G401 (cell line): ENCODE data around the gene NAP1L4. TPM values are rescaled to one million over a fixed set of nuclear protein-coding genes. Genes with fewer than 3 reads are reported as not detected.

Experiments used
- DNase-seq: peaks from one replicate; pipeline ENCODE4 v3.0.0-alpha.2; 2015; ENCODE audit warnings: low spot score
- in situ Hi-C: cut with HindIII; loops from 2 replicates; pipeline ENCODE4 v1.10.0; 2016; ENCODE audit warnings: low sequenced_read_pairs, mixed read lengths
- total RNA-seq: library from RNA; depleted of rRNA; stranded (reverse); fragments of >200 nt; shearing (Covaris generic); gene quantifications from 2 replicates; pipeline ENCODE4 v1.2.3, GENCODE V29; 2014; rRNA removed

Gene NAP1L4
- 182 and 291 TPM in 2 replicates for total RNA-seq

DNA sequence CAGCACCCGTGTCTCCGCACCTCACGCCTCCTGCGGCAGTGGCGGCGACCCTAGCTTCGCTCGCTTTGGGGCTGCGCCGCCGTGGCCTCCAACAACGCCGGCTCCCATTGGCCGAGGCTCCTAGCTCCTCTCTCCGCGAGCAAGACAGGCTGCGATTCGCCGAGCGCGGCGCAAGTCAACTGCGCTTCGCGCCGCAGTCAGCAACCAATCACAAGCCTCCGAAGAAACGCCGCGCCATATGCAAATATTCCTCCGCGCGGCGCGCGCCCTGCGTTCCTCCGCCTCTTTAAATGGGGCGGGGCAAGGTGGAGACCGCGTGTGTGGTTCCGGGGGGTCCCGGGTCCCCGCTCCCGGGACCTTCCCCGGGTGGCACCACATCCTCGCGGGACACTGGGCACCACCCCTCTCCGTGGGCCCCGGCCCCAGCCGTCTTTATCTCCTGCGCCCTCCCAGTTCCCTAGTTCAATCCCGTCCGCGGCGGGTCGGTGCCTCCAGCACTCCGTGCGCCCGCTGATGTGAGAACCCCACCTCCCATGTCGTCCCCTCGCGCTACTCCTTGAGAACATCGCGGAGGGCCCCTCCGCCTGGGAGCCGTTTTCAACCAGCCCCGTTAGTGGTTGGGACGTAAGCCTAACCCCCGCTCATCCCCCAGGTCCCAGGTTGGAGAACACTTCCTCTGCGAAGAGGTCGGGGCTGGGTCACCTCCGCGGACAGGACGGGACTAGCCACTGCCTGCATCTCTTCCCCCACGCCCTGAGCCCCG, at the start of gene NAP1L4:
NAP1L4 (minus strand) TSS at position 96 of the 763 bp plus-strand sequence. CDS start 13,109 bp downstream, outside the sequence.
- in situ Hi-C loops = no loop called here
- peak; percentile 93 for DNase-seq

DNA sequence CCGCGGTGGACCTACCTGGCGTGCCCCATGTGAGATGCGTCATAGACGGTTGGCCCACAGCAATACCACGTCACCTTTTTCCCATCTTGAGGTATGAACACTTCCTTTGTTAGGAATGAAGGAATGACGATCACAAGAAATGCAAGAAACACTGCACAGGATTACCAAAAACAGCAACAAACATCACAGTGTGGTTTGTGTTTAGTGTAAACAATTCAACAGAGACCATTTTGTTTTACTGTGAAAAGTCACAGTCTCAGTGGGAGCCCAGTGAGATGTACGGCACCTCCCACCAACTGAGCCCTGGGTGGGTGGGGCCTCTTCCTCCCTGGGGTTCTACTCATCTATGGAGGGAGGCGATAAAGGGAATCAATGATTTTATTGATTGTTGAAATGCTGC, 48.8 kb upstream of the NAP1L4 start:
- no peak for DNase-seq
- in situ Hi-C loops = no loop called here

- in situ Hi-C loops = no loop called here
- DNase-seq = no peak
Measured at GRCh38 chr11:3037945-3038271, 45.8 kb upstream of the NAP1L4 start.

DNA sequence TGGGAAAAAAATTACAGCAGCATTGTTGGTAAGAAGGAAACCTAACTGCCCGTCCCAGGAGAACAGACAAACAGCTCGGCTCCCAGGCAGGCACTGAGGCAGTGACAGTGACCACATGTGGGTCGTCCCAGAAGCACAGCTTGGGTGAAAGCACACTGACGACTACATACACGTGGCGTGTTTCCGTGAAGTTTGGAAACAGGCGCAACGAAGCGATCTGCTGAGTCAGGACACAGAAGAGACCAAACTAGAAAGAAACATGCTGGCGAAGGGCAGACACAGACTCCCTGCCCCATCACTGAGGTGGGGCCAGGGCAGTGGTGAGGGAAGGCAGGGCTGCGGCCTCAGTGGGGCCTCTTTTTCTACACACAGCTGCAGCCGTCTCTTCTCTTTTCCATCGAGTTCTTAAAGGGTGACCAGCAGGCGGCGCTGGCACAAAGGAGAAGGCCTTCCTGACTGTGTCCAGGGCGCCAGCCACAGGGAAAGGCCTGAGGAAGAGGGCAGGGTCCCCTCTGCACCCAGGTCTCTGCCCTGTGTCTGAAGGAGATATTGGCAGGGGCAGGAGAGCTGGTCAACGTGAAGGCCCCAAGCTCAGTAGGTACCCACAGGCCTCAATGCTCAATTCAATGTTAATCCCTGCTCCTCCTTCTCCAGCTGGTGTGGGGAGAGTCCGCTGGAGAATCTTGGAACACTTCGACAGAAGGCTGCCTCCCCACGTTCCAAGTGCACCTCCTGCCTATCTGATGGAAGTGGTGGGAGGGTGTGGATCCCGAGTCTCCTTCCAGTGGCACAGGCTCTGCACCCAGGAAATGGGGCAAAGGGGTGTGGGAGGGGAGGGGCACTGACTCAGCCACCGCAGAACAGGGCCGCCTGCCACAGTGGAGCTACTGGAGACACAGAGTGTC, 45.2 kb upstream of the NAP1L4 start:
- DNase-seq = peak; percentile 57
- in situ Hi-C loops = no loop called here

- in situ Hi-C loops = no loop called here
Measured at GRCh38 chr11:3036419-3036818, 44.3 kb upstream of the NAP1L4 start.

GRCh38 chr11:3035333-3035732, 43.2 kb upstream of the NAP1L4 start:
- in situ Hi-C loops = no loop called here
- no peak for DNase-seq

More at GRCh38 chr11:3036419-3036818, 44.3 kb upstream of the NAP1L4 start:
- no peak for DNase-seq

GRCh38 chr11:3030289-3031070, 38.4 kb upstream of the NAP1L4 start:
- DNase-seq = no peak

DNA sequence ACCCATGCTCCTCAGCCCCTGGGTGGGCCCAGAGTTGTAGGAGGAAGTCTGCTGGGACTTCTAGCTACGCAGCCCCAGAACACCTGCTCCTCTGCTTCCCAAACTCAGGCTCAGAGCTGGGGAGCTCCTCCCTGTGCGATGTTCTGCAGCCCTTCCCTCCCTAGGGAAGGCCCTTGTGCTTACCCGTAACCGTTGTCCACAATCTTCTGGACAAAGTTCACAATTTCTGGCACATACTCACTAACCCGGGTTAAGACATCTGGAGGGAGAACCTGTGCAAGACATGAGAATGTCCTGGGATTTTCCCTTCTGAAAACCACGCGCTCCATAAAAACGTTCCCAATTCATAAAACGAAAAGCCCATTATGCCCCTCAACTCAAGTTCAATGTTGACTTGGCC, 36.7 kb upstream of the NAP1L4 start:
- in situ Hi-C loops = no loop called here
- DNase-seq = no peak

More at GRCh38 chr11:3030289-3031070, 38.4 kb upstream of the NAP1L4 start:
- in situ Hi-C loops = no loop called here

DNA sequence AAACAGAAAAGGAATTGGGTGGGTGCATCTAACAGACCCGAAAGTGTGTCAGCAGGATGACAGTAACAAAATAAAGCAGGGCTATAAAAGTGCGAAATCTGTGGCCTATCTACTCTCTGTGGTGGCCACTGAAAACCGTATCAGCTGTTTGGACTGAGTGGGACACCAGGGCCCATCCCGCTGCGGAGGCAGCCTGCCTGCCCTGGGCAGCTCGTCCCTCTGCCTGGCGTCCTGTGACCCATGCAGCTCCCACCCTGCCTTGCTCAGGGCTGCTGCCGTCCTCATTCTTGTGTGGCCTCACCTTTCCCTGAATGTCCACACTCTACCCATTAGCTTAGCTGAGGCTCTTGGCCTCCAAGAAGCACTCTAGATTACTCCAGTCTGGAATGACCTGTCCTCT, 34.7 kb upstream of the NAP1L4 start:
- no peak for DNase-seq
- in situ Hi-C loops = no loop called here

DNA sequence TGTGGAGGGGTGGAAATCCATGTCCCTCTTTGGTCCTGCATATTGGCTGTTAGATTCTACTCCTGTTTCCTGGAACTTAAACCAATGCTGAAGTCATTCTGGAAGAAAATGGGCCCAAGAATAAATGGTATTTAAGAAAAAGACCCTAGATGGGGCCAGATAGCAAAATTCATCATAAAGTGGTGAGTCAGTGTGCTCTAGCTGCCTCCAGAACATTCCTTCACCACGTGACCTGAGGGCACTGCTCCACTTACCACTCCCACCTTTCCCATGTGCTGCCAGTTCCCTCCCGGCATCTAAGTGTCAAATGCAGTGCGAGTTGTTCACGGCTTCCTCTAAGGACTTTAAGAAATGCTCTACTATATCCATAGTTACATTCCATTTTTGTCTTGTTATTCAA, 30.9 kb upstream of the NAP1L4 start:
- in situ Hi-C loops = no loop called here
- DNase-seq = no peak

- DNase-seq = no peak
- in situ Hi-C loops = no loop called here
Measured at GRCh38 chr11:3022300-3022967, 30.3 kb upstream of the NAP1L4 start.

- in situ Hi-C loops = no loop called here
- peak; percentile 21 for DNase-seq
Measured at GRCh38 chr11:3021125-3021524, 29.0 kb upstream of the NAP1L4 start.

- no peak for DNase-seq
- in situ Hi-C loops = no loop called here
Measured at GRCh38 chr11:3020011-3020410, 27.9 kb upstream of the NAP1L4 start.

- DNase-seq = no peak
- in situ Hi-C loops = no loop called here
Measured at GRCh38 chr11:3018596-3018995, 26.5 kb upstream of the NAP1L4 start.

DNA sequence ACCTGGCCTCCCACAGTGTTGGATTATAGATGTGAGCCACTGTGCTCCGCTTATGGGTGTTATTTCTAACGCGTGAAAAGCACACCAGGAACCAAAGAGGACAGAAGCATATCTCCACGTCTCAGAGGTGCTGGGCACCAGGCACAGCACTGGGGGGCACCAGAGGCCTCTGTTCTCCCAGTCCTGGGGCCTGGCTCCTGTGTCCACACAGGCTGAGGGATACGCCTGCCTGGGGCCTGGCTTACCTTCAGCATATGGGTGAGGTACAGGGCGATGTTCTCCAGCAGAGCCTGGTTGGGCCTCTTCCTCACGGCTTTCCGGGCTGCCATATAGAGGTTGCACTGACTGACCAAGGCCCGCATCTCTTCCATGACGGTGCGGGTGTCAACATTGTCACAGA, 24.7 kb upstream of the NAP1L4 start:
- in situ Hi-C loops = no loop called here

GRCh38 chr11:3015796-3016195, 23.7 kb upstream of the NAP1L4 start:
- no peak for DNase-seq
- in situ Hi-C loops = no loop called here

More for the DNA sequence above, 24.7 kb upstream of the NAP1L4 start:
- no peak for DNase-seq

- no peak for DNase-seq
- in situ Hi-C loops = no loop called here
Measured at GRCh38 chr11:3014943-3015342, 22.8 kb upstream of the NAP1L4 start.

GRCh38 chr11:3014057-3014938, 22.2 kb upstream of the NAP1L4 start:
- in situ Hi-C loops = no loop called here
- no peak for DNase-seq
